ENCODE results near the gene RRP8. TPM values are rescaled to one million over a fixed set of nuclear protein-coding genes. Genes with fewer than 3 reads are reported as not detected.

The RRP8 gene
- total RNA-seq, 1 experiment from 2014 or later = 17.8 TPM

DNA sequence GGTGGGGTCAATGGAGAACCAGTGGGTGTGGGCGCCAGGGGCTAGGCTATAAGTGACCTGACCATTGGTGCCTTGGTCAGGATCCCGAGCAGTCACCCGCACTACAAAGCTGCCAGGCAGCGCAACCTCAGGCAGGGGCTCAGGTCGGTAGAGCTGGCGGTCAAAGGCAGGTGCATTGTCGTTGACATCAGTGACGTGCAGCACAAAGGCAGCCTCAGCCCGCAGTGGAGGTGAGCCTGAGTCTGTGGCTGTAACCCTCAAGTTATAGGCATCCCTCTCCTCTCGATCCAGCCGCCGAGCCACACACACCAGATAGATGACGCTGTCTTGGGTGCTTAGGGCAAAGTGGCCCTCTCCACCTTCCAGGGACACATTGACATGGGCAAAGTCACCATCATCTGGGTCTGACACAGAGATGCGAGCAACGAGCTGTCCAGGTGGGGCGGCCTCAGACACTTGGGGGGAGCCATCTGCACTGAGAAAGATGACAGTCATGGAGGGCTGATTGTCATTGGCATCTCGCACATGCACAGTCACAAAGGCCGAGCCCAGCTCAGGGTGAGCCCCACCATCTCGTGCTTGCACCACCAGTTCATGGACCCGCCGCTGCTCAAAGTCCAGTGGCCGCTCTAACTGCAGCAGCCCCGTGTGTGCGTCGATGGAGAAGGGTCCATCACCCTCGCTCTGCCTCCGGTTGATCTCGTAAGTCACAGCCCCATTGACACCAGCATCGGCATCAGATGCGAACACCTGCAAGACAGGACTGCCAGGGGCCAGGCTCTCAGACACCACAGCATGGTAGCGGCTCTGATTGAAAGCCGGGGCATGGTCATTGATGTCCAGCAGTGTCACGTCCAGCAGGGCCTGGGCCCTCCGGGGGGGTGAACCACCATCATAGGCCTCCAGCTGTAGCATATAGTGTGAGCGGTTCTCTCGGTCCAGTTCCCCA lies 36.9 kb upstream of the RRP8 start:
- ChIA-PET POLR2A (no interaction called here), RAD21 (ENCODE audit: low non-redundant PET in 1 of 2, low total read pairs in 2 of 2, uncharacterized antibody in 2 of 2, unreplicated experiment in 2 of 2) (no interaction called here), CTCF (interaction anchor here (1.1 kb wide), 1 partner anchor 27 kb away, joined by 4 read pairs; no protein-coding TSS in a partner anchor)
- intact Hi-C loops (cut with micrococcal nuclease) = no loop called here
- no peaks in the 10 kb centered on the region for H4K20me1 ChIP-seq (ENCODE audit: insufficient read depth)
- H3K4me3 ChIP-seq (replicated peaks in 1 of 2; ENCODE audit: low read depth in 1 of 2, low read length in 2 of 2) = no peak overlapping the region
- no peak overlapping the region for H2AFZ ChIP-seq (ENCODE audit: low read depth, low read length, poor library complexity, severe bottlenecking)
- no peak overlapping the region for H3K27ac ChIP-seq (ENCODE audit: low read depth, low read length)
- peaks cover 5 to 10% of the 10 kb centered on the region in 2 experiments; a peak in 3 of 4 replicates for H3K4me1 ChIP-seq (ENCODE audit: control insufficient read depth in 1 of 2, insufficient read depth in 2 of 2, low read length in 2 of 2)
- H3K27me3 ChIP-seq (ENCODE audit: insufficient read depth, low read length) = no peaks in the 10 kb centered on the region; the same call in 1 of the 2 replicates
- no peak overlapping the region for H3K9ac ChIP-seq (ENCODE audit: low read length)
- H3K4me2 ChIP-seq (ENCODE audit: low read length) = no peak overlapping the region
- ATAC-seq = no peak
- no TSS peak for BruUV-seq (replicated peaks)
- no peaks in the 10 kb centered on the region for H3K79me2 ChIP-seq (ENCODE audit: insufficient read depth, low read length)
- no peaks in the 10 kb centered on the region for H3K9me3 ChIP-seq (ENCODE audit: control insufficient read depth in 1 of 2, insufficient read depth in 1 of 2, low read depth in 1 of 2, low read length in 2 of 2)
- TF ChIP-seq FOSL1 (IDR thresholded peaks at IDR 0.05; ENCODE audit: low read depth) (no peak), ZNF274 (IDR thresholded peaks at IDR 0.05; ENCODE audit: low read depth, low read length) (no peak), ZFX (IDR thresholded peaks at IDR 0.05) (no peak), RAD21 (IDR thresholded peaks at IDR 0.05; ENCODE audit: low read depth) (no peak), SIN3A (IDR thresholded peaks at IDR 0.05; ENCODE audit: low read depth) (no peak), YY1 (IDR thresholded peaks at IDR 0.05; ENCODE audit: extremely low read depth, insufficient replicate concordance, low read depth, low read length) (no peak), EZH2phosphoT487 (IDR thresholded peaks at IDR 0.05; ENCODE audit: borderline replicate concordance) (no peak), POLR2A (IDR thresholded peaks at IDR 0.05; ENCODE audit: borderline replicate concordance, extremely low read depth, insufficient read depth, insufficient read length) (no peak), EZH2 (IDR thresholded peaks at IDR 0.05) (no peak), CEBPB (IDR thresholded peaks at IDR 0.05; ENCODE audit: low read depth) (no peak)
- TF ChIP-seq, protein P1, sequence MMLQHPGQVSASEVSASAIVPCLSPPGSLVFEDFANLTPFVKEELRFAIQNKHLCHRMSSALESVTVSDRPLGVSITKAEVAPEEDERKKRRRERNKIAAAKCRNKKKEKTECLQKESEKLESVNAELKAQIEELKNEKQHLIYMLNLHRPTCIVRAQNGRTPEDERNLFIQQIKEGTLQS (IDR thresholded peaks at IDR 0.05) = no peak
- TF ChIP-seq, protein P2, sequence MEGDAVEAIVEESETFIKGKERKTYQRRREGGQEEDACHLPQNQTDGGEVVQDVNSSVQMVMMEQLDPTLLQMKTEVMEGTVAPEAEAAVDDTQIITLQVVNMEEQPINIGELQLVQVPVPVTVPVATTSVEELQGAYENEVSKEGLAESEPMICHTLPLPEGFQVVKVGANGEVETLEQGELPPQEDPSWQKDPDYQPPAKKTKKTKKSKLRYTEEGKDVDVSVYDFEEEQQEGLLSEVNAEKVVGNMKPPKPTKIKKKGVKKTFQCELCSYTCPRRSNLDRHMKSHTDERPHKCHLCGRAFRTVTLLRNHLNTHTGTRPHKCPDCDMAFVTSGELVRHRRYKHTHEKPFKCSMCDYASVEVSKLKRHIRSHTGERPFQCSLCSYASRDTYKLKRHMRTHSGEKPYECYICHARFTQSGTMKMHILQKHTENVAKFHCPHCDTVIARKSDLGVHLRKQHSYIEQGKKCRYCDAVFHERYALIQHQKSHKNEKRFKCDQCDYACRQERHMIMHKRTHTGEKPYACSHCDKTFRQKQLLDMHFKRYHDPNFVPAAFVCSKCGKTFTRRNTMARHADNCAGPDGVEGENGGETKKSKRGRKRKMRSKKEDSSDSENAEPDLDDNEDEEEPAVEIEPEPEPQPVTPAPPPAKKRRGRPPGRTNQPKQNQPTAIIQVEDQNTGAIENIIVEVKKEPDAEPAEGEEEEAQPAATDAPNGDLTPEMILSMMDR (IDR thresholded peaks at IDR 0.05 in 2 of 3, conservative IDR thresholded peaks at IDR 0.05 in 1 of 3; ENCODE audit: borderline replicate concordance in 1 of 3, insufficient read depth in 1 of 3, low read depth in 2 of 3, low read length in 2 of 3) = no peak
- TF ChIP-seq, protein P3, sequence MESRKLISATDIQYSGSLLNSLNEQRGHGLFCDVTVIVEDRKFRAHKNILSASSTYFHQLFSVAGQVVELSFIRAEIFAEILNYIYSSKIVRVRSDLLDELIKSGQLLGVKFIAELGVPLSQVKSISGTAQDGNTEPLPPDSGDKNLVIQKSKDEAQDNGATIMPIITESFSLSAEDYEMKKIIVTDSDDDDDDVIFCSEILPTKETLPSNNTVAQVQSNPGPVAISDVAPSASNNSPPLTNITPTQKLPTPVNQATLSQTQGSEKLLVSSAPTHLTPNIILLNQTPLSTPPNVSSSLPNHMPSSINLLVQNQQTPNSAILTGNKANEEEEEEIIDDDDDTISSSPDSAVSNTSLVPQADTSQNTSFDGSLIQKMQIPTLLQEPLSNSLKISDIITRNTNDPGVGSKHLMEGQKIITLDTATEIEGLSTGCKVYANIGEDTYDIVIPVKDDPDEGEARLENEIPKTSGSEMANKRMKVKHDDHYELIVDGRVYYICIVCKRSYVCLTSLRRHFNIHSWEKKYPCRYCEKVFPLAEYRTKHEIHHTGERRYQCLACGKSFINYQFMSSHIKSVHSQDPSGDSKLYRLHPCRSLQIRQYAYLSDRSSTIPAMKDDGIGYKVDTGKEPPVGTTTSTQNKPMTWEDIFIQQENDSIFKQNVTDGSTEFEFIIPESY (IDR thresholded peaks at IDR 0.05; ENCODE audit: extremely low read depth, insufficient replicate concordance, low read length) = no peak
- DNase-seq (ENCODE audit: low read depth, low spot score) = no peak
- no peaks in the 10 kb centered on the region for H3K9me2 ChIP-seq (ENCODE audit: insufficient read depth)
- H3K36me3 ChIP-seq (ENCODE audit: control insufficient read depth in 1 of 2, insufficient read depth in 2 of 2, low read length in 2 of 2) = no peaks in the 10 kb centered on the region

Data from HCT116 (cell line).